Coronary artery (tissue), 2 donors: ENCODE measurements around the gene ZNF575.

Experiments used
- DNase-seq: peaks from one replicate; pipeline ENCODE4 v3.0.0-alpha.2; 2017; ENCODE audit warnings: low spot score
- H3K27ac ChIP-seq, 2 donors: fragments of 200-600 bp; sonication (generic); one replicate each; pipeline ENCODE4 v1.5.1; 2016 to 2019
- H3K4me3 ChIP-seq: fragments of 200-600 bp; sonication (generic); 2 replicates; pipeline ENCODE4 v1.5.1; 2016; ENCODE audit warnings: mild to moderate bottlenecking, moderate library complexity
- CTCF ChIP-seq: fragments of 200-600 bp; sonication (generic); IDR thresholded peaks from one replicate; pipeline ENCODE4 v1.5.1; 2019; ENCODE audit warnings: antibody characterized with exemption

The ZNF575 gene

GRCh38 chr19:43562226-43562697 lies 29.3 kb downstream of the ZNF575 start:
- no peak for DNase-seq
- TF ChIP-seq CTCF: no peak
- H3K4me3 ChIP-seq: no peak overlapping the region
- peak overlapping the region; percentile 77 for H3K27ac ChIP-seq

GRCh38 chr19:43562698-43563241 lies 29.8 kb downstream of the ZNF575 start:
- Histone ChIP-seq H3K4me3 (no peak overlapping the region), H3K27ac (peak overlapping the region; percentile 77)
- no peak for DNase-seq
- TF ChIP-seq CTCF: no peak

DNA sequence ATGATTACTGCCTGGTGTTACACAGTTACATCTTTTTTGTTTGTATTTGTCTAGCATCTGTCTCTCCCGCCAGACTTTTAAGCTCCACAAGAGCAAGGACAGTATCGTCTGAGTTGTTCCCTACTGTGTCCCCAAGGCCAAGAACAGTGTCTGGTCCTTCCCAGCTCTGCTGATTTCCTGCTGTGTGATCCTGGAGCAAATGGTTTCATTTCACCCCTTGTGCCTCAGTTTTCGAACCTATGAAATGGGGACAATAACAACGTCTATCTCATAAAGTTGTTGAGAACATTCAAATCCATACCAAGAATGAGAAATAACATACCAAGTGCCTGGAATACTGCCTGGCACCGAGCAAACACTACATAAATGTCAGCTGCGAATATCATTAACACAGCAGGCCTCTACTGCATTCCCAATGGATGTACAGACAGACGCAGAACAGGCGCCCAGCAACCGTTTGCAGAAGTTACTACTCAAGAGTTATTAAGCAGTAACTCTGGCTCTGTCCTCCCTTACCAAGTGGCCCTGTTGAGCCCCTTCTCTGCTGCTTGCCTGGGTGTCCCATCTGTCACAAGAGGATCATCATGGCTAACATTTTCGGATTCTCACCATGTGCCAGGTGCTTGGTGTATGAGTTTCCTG lies 30.9 kb downstream of the ZNF575 start:
- TF ChIP-seq CTCF: no peak
- peak overlapping the region; percentile 77 for H3K27ac ChIP-seq
- H3K4me3 ChIP-seq: no peak overlapping the region
- no peak for DNase-seq

- H3K4me3 ChIP-seq: no peak overlapping the region
- DNase-seq: no peak
- no peak for TF ChIP-seq CTCF
- no peak overlapping the region for H3K27ac ChIP-seq
Measured at GRCh38 chr19:43564800-43565199, 31.8 kb downstream of the ZNF575 start.

- no peak for DNase-seq
- no peak overlapping the region for H3K27ac ChIP-seq
- no peak for TF ChIP-seq CTCF
- H3K4me3 ChIP-seq: no peak overlapping the region
Measured at GRCh38 chr19:43569657-43570056, 36.7 kb downstream of the ZNF575 start.

DNA sequence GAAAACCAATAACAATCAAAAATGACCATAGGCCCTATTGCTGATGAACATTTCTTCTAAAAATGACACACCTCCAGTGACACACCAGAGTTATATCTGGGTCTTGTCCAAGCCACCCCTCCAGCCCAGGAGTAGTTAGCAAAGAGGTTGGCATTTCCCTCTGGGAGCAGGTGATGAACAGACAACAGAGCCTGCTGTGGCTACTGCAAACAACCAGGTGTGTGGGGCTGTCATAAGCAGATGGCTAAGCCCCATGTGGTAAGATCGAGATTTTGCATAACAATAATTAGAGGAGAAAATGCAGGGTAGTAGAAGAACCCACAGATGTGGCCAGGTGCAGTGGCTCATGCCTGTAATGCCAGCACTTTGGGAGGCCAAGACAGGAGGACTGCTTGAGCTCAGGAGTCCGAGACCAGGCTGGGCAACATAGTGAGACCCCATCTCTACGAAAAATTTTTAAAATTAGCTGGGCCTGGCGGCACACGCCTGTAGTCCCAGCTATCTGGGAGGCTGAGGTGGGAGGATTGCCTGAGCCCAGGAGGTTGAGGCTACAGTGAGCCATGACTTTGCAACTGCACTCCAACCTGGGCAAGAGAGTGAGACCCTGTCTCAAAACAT lies 37.3 kb downstream of the ZNF575 start:
- H3K27ac ChIP-seq: no peak overlapping the region
- H3K4me3 ChIP-seq: no peak overlapping the region
- no peak for TF ChIP-seq CTCF
- DNase-seq: no peak

GRCh38 chr19:43572171-43572588 lies 39.2 kb downstream of the ZNF575 start:
- no peak overlapping the region for H3K27ac ChIP-seq
- no peak for TF ChIP-seq CTCF
- no peak for DNase-seq
- H3K4me3 ChIP-seq: no peak overlapping the region
